ENCODE measurements around the gene TRIM15. TPM values are rescaled to one million over a fixed set of nuclear protein-coding genes. Genes with fewer than 3 reads are reported as not detected.

The TRIM15 gene
- total and polyA plus RNA-seq, 9 donors, result 0.72 TPM; not detected in 8

DNA sequence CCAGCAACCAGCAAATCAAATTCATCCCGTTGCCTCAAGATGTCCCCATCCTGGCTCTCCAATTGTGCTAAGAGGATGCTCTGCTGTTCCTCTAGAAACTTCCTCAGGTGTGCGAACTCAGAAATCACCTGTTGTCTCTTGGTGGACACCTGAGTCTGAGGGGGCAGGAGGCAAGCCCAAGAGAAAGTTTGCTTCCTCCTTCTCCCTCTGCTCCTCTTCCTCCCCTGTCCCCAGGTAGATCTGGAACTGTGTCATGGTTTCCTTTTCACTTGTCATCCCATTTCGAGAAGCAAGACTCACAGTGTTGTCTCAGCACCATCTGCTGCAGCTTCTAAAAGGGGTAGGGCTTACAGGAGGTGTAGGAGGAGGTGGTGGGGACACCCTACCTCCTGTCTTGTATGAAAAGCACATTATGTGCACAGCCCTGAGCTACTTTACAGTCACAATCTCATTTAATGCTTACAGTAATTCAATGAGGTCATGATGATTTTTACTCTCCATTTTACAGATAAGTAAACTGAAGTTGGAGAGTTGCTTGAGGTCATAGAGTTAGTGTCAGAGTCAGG, 4.8 kb upstream of the TRIM15 start:
- WGBS, 3 donors, result 55 to 66% (median 63%) methylated on average over 3 of the region's 3 CpGs
- no peak overlapping the region for H3K4me3 ChIP-seq
- no peak overlapping the region for H3K27ac ChIP-seq
- no peak for DNase-seq
- TF ChIP-seq, protein P1, sequence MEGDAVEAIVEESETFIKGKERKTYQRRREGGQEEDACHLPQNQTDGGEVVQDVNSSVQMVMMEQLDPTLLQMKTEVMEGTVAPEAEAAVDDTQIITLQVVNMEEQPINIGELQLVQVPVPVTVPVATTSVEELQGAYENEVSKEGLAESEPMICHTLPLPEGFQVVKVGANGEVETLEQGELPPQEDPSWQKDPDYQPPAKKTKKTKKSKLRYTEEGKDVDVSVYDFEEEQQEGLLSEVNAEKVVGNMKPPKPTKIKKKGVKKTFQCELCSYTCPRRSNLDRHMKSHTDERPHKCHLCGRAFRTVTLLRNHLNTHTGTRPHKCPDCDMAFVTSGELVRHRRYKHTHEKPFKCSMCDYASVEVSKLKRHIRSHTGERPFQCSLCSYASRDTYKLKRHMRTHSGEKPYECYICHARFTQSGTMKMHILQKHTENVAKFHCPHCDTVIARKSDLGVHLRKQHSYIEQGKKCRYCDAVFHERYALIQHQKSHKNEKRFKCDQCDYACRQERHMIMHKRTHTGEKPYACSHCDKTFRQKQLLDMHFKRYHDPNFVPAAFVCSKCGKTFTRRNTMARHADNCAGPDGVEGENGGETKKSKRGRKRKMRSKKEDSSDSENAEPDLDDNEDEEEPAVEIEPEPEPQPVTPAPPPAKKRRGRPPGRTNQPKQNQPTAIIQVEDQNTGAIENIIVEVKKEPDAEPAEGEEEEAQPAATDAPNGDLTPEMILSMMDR (IDR thresholded peaks at IDR 0.05), result no peak
- no peak for TF ChIP-seq POLR2A (IDR thresholded peaks at IDR 0.05)
- no peak for TF ChIP-seq EP300 (IDR thresholded peaks at IDR 0.05)
- intact Hi-C loops (cut with DNase I), result no loop called here
- H3K27me3 ChIP-seq, result no peaks in the 10 kb centered on the region
- no peaks in the 10 kb centered on the region for H3K36me3 ChIP-seq
- no peaks in the 10 kb centered on the region for H3K4me1 ChIP-seq (ENCODE audit: insufficient read depth)
- H3K9me3 ChIP-seq, result no peaks in the 10 kb centered on the region

DNA sequence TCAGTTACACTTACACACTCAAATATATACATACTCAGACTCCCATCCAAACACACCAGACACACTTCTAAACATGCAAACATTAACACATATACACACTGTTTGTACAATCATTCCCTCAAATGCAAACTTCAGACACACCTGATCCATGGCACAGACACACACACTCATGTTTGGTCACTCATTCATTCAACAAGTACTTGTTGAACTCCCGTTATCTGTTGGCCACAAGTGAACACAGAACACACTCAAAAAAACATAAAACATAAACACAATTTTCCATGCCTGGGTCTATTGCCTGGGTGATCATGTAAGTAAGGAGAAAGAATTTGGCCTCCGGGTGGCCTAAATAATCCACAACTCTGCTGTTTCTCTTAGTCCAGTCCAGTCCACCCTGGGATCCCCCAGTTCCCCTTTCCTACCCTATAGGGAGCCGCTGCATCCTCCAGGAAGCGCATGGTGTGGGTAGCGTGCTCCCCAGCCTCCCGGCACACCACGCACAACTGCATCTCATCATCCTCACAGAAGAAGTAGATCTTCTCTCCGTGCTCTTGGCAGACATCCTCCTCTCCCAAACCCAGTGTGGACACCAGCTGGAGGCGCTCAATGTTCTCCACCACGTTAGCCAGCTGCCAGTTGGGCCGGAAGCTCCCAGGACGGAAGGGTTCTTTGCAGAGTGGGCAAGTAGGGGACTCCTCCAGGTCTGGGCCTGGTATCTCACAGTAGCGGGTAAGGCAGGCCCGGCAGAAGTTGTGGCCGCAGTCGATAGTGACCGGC, 3.1 kb upstream of the TRIM15 start:
- H3K27ac ChIP-seq, result no peak overlapping the region
- TF ChIP-seq, protein P1 (IDR thresholded peaks at IDR 0.05), result no peak
- TF ChIP-seq POLR2A (IDR thresholded peaks at IDR 0.05), result no peak
- no peak for TF ChIP-seq EP300 (IDR thresholded peaks at IDR 0.05)
- H3K27me3 ChIP-seq, result no peaks in the 10 kb centered on the region
- intact Hi-C loops (cut with DNase I), result loop anchor here in 1 of 4 donors (5.0 kb wide), 1 partner anchor 1588 kb away; no protein-coding TSS in a partner anchor
- no peak for DNase-seq
- H3K36me3 ChIP-seq, result no peaks in the 10 kb centered on the region
- H3K4me3 ChIP-seq, result no peak overlapping the region
- no peaks in the 10 kb centered on the region for H3K9me3 ChIP-seq
- 79 to 84% (median 79%) methylated on average over 17 of the region's 17 CpGs for WGBS, 3 donors
- H3K4me1 ChIP-seq (ENCODE audit: insufficient read depth), result no peaks in the 10 kb centered on the region

- Histone ChIP-seq H3K27me3 (no peaks in the 10 kb centered on the region), H3K4me1 (ENCODE audit: insufficient read depth) (no peaks in the 10 kb centered on the region), H3K4me3 (no peak within 1 kb of the TSS), H3K9me3 (no peaks in the 10 kb centered on the region), H3K36me3 (no peaks in the 10 kb centered on the region), H3K27ac (no peak within 1 kb of the TSS)
- no peak for TF ChIP-seq POLR2A (IDR thresholded peaks at IDR 0.05)
- TF ChIP-seq, protein P1 (IDR thresholded peaks at IDR 0.05), result no peak
- no peak for TF ChIP-seq EP300 (IDR thresholded peaks at IDR 0.05)
- WGBS, 3 donors, result 62 to 70% (median 70%) methylated on average over 4 of the region's 4 CpGs
- DNase-seq, result no peak
- intact Hi-C loops (cut with DNase I), result loop anchor here in 1 of 4 donors (5.0 kb wide), 1 partner anchor 1589 kb away; no protein-coding TSS in a partner anchor
Measured at GRCh38 chr6:30160785-30161531, 2.4 kb upstream of the TRIM15 start, which contains the start of gene TRIM10. Gene TRIM10 (minus strand): TSS chr6:30161211. CDS start chr6:30160858, 353 bp downstream.

DNA sequence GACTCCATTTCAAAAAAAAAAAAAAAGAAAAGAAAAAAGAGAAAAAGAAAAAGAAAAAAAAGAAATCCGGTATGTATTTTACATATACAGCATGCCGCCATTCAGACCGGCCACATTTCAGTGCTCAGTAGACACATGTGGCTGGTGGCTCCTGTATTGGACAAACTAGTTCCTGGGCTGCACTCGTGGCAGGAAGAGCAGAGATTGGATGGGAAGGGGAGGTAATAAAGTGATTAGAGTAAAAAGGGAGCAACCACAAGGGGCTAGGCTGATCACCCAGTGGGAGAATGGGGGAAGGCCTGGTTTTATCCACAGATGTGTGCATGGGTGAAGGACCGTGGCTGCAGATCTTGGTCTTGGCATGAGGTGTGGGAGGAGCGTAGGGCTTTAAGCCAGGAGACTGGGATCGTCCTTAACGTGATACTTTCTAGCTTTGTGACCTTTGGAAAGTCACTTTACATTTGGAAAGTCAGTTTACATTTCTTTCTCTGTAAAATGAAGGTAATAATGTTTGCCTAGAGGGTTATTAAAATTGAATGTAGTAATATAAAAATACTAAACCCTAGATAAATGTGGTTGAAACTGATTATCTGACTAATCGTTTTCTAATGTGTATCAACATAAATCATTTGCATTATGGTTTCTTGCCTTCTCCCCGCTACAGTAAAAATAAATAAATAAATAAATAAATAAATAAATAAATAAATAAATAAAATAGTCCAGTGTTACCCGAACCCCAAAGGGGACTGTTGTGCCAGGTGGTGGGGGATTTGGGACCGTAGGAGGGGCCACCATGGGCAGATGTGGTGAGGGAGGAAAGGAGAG, 869 bp upstream of the TRIM15 start:
- 72 to 76% (median 74%) methylated on average over 12 of the region's 12 CpGs for WGBS, 3 donors
- H3K9me3 ChIP-seq, result no peaks in the 10 kb centered on the region
- intact Hi-C loops (cut with DNase I), result loop anchor here in 1 of 4 donors (5.0 kb wide), 1 partner anchor 1590 kb away; no protein-coding TSS in a partner anchor
- H3K36me3 ChIP-seq, result no peaks in the 10 kb centered on the region
- no peak overlapping the region for H3K4me3 ChIP-seq
- TF ChIP-seq EP300 (IDR thresholded peaks at IDR 0.05) (no peak), POLR2A (IDR thresholded peaks at IDR 0.05) (no peak)
- TF ChIP-seq, protein P1 (IDR thresholded peaks at IDR 0.05), result no peak
- no peak for DNase-seq
- no peaks in the 10 kb centered on the region for H3K27me3 ChIP-seq
- no peak overlapping the region for H3K27ac ChIP-seq
- H3K4me1 ChIP-seq (ENCODE audit: insufficient read depth), result no peaks in the 10 kb centered on the region

Measured in ovary (tissue), 9 donors.